Transverse colon (tissue), 4 donors: ENCODE results near the gene BAIAP2. TPM values are rescaled to one million over a fixed set of nuclear protein-coding genes. Genes with fewer than 3 reads are reported as not detected.

Experiments used
- DNase-seq: peaks from one replicate; pipeline ENCODE4 v3.0.0-alpha.2; 2019
- H3K27ac ChIP-seq, 4 donors: fragments of 200-600 bp; sonication (generic); 2 replicates each; pipeline ENCODE4 v1.5.1; 2016 to 2018; ENCODE audit warnings: inconsistent platforms in 4 of 4
- H3K27me3 ChIP-seq: fragments of 200-600 bp; sonication (generic); 2 replicates; pipeline ENCODE4 v1.5.1; 2017; ENCODE audit warnings: inconsistent platforms
- H3K36me3 ChIP-seq, 4 donors: fragments of 200-600 bp; sonication (generic); 2 replicates each; pipeline ENCODE4 v1.5.1; 2017 to 2019; ENCODE audit warnings: inconsistent platforms in 4 of 4
- H3K4me1 ChIP-seq, 4 donors: fragments of 200-600 bp; sonication (generic); 2 replicates each; pipeline ENCODE4 v1.5.1; 2017 to 2020; ENCODE audit warnings: inconsistent platforms in 4 of 4
- H3K4me3 ChIP-seq, 4 donors: fragments of 200-600 bp; sonication (generic); 1 replicate in 1 of 4; 2 replicates in 3 of 4; pipeline versions ENCODE4 v1.5.1 to v1.6.1; 2017 to 2019; ENCODE audit warnings: inconsistent platforms in 4 of 4
- H3K9me3 ChIP-seq, 2 donors: fragments of 200-600 bp; sonication (generic); 2 replicates each; pipeline ENCODE4 v1.5.1; 2017 to 2019; ENCODE audit warnings: inconsistent platforms in 2 of 2
- EP300 ChIP-seq: sonication (generic); formaldehyde crosslinking; IDR thresholded peaks from one replicate; pipeline ENCODE4 v1.6.1; 2017; ENCODE audit warnings: antibody characterized with exemption, low read depth
- POLR2A ChIP-seq: fragments of 450-650 bp; IDR thresholded peaks from one replicate; pipeline ENCODE4 v1.6.1; 2016; ENCODE audit warnings: antibody characterized with exemption, mild to moderate bottlenecking, moderate library complexity
- POLR2AphosphoS5 ChIP-seq, 3 donors: sonication (generic); formaldehyde crosslinking; IDR thresholded peaks; one replicate each; pipeline ENCODE4 v1.6.1; 2016; ENCODE audit warnings: antibody characterized with exemption in 3 of 3
- WGBS, 2 donors: methylation state at CpG; one replicate each; pipeline ENCODE4 v1.1.5; 2018; ENCODE audit warnings: low coverage in 1 of 2; 5-methylcytosine and 5-hydroxymethylcytosine counted together
- in situ Hi-C, 4 donors: fragments of 200-750 bp; cut with MboI; loops; one replicate each; pipeline versions ENCODE4 v1.15.0 to v1.15.1; 2017; ENCODE audit warnings: low sequenced_read_pairs in 3 of 4, low pct_ligation_motif_present in 1 of 4, low pct_unique_long_range_greater_than_20kb in 1 of 4
- intact Hi-C: fragments of 100-400 bp; cut with DNase I; formaldehyde crosslinking; loops from one replicate; pipeline ENCODE4 v1.15.1; 2023; ENCODE audit warnings: low total_unique reads
- total RNA-seq, 4 donors: library from RNA; depleted of rRNA; stranded (reverse); fragments of >200 nt; gene quantifications; one replicate each; pipeline ENCODE4 v1.1.0, GENCODE V29; 2016
- TF ChIP-seq, protein P1 (sequence below), 5 experiments: fragments of 200-600 bp in 3 of 5; fragments of 450-650 bp in 2 of 5; sonication (generic) in 3 of 5; IDR thresholded peaks; 1 replicate in 2 of 5; 2 replicates in 3 of 5; pipeline ENCODE4 v1.5.1; 2016 to 2017; ENCODE audit warnings: antibody characterized with exemption in 5 of 5, inconsistent platforms in 3 of 5, mild to moderate bottlenecking in 2 of 5, moderate library complexity in 1 of 5

Gene BAIAP2
- total RNA-seq, 4 donors from 2014 or later = 11.7 to 62.1 (median 39.6) TPM

DNA sequence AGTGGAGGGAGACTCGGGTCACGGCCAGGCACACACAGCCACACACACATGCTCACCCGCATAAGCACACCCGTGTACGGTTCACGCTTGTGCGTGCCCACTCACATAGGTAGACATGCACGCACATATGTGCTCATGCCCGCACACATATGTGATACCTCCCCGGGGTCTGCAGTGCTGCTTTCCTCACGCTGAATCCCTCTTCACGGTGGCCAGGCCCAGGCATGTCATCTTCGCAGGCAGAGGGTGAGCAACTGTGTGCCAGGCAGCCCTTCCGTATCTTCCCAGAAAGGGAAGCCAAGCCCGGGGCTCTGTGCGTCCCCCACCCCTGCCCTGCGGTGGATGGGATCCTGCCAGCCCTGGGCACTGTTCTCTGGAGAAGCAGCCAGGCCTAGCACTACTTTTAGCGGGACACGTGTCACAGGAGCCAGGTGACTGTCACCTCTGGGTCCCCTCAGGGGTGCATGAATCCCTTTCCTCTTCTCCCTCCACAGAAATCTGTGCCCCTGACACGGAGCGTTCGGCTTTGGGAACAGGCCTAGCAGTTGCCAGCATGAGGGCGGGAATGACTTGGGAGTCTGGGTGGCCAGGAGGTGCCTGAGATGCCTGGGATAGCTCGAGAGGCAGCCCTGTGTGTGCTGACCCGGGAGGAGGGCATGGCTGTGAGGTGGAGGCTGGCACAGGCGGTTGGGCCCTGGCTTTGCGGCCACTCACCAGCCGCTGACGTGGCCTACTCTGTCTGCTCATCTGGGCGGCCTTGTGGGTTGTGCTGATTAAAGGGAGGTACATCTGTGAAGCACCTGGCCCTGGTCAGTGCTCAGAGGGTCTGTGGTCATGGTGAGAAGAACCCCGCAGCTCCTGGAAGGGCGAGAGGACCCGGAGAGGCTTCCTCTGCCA, 47.5 kb downstream of the BAIAP2 start:
- TF ChIP-seq POLR2A (no peak), POLR2AphosphoS5 (IDR thresholded peaks at IDR 0.05) (no peak), EP300 (no peak)
- TF ChIP-seq, protein P1, sequence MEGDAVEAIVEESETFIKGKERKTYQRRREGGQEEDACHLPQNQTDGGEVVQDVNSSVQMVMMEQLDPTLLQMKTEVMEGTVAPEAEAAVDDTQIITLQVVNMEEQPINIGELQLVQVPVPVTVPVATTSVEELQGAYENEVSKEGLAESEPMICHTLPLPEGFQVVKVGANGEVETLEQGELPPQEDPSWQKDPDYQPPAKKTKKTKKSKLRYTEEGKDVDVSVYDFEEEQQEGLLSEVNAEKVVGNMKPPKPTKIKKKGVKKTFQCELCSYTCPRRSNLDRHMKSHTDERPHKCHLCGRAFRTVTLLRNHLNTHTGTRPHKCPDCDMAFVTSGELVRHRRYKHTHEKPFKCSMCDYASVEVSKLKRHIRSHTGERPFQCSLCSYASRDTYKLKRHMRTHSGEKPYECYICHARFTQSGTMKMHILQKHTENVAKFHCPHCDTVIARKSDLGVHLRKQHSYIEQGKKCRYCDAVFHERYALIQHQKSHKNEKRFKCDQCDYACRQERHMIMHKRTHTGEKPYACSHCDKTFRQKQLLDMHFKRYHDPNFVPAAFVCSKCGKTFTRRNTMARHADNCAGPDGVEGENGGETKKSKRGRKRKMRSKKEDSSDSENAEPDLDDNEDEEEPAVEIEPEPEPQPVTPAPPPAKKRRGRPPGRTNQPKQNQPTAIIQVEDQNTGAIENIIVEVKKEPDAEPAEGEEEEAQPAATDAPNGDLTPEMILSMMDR (IDR thresholded peaks at IDR 0.05) = no peak
- in situ Hi-C loops (no loop called here), intact Hi-C loops (no loop called here)
- H3K36me3 ChIP-seq = no peaks in the 10 kb centered on the region
- no peaks in the 10 kb centered on the region for H3K27me3 ChIP-seq
- no peaks in the 10 kb centered on the region for H3K9me3 ChIP-seq
- WGBS, 2 donors = 90% methylated on average over 33 of the region's 33 CpGs; no CpG with 5 or more reads in 1 of the 2 donors
- no peak overlapping the region for H3K4me3 ChIP-seq
- peak overlapping the region in 2 of 4 donors; percentile 16 to 17 for H3K27ac ChIP-seq
- DNase-seq = no peak
- H3K4me1 ChIP-seq = peaks cover 0 to 8% (median 6%) of the 10 kb centered on the region in 4 donors

DNA sequence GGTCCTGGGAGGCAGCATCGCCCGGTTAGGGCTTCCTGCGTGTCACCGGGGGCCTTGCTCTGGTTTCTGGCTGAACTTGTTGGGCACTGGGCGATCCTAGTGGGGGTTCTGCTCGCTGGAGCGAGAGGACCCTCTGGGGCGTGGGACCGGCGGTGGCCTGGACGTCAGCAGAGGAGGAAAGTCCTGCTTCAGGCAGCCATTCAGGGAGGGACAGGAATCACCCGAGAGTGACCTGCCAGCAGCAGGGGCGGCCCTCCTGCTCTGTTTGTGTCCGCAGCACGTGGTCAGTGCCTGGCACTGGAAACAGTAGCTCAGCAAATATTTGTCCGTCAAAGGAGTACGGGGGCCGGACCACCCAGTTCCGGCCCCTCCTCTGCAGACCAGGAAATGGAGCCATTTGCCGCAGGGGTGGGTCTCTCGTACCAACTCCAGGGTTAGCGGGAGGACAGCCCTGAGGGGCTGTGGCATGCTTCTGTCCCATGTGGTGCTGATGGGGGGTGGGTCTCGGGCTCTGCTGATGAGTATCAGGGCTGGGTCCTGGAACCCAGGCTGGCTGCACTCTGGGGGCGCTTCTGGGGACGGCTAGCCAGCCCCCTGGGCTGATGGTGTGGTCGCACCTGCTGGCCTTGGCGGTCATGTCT, 48.3 kb downstream of the BAIAP2 start:
- no peak for DNase-seq
- intact Hi-C loops = no loop called here
- Histone ChIP-seq H3K36me3 (no peaks in the 10 kb centered on the region), H3K4me3 (no peak overlapping the region), H3K9me3 (no peaks in the 10 kb centered on the region), H3K4me1 (peaks cover 0 to 11% (median 7%) of the 10 kb centered on the region in 4 donors), H3K27me3 (no peaks in the 10 kb centered on the region), H3K27ac (peak overlapping the region in 2 of 4 donors; percentile 16 to 17)
- TF ChIP-seq POLR2A (no peak), EP300 (no peak), POLR2AphosphoS5 (IDR thresholded peaks at IDR 0.05) (no peak)
- TF ChIP-seq, protein P1 (IDR thresholded peaks at IDR 0.05) = no peak
- in situ Hi-C loops = no loop called here
- 81 to 93% methylated on average over 3 to 22 of the region's 27 CpGs for WGBS, 2 donors

DNA sequence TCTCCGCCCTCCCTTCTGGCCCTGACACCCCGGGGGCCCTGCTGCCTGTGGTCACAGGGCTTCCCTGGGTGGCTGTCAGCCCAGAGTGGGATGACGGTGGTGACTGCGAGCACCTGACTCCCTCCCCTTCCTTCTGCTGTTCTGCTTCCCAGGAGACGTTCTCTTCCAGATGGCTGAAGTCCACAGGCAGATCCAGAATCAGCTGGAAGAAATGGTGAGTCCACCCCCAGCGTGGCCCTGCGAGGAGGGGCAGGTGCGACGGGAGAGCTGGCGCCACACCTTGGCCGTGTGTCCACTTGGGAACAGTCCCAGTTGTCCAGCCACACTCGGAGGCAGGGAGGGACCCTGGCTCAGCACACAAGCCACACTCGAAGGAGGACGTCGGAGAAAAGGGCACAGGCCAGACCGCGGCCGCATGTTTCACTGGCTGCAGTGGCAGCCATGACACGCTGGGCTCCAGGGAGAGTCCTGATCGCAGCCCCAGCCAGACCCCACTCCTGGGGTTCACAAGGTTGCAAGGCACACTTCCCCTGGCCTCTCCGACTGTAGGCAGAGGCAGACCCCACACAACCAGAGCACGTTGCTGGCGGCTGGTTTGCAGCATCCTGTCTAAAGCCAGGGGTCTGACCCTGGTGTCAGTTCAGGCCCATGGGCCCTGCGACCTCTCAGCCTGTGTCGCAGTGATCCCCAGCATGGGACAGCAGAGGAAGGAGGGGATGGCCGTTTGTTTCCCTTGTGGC, 49.9 kb downstream of the BAIAP2 start:
- DNase-seq = no peak
- Histone ChIP-seq H3K4me3 (no peak overlapping the region), H3K4me1 (peaks cover 0 to 13% (median 7%) of the 10 kb centered on the region in 4 donors), H3K9me3 (no peaks in the 10 kb centered on the region), H3K36me3 (no peaks in the 10 kb centered on the region), H3K27ac (no peak overlapping the region), H3K27me3 (no peaks in the 10 kb centered on the region)
- TF ChIP-seq POLR2A (no peak), EP300 (no peak), POLR2AphosphoS5 (IDR thresholded peaks at IDR 0.05) (no peak)
- TF ChIP-seq, protein P1 (IDR thresholded peaks at IDR 0.05) = no peak
- intact Hi-C loops (no loop called here), in situ Hi-C loops (no loop called here)
- 76% methylated on average over 22 of the region's 26 CpGs; no CpG with 5 or more reads in 1 of the 2 donors for WGBS, 2 donors

DNA sequence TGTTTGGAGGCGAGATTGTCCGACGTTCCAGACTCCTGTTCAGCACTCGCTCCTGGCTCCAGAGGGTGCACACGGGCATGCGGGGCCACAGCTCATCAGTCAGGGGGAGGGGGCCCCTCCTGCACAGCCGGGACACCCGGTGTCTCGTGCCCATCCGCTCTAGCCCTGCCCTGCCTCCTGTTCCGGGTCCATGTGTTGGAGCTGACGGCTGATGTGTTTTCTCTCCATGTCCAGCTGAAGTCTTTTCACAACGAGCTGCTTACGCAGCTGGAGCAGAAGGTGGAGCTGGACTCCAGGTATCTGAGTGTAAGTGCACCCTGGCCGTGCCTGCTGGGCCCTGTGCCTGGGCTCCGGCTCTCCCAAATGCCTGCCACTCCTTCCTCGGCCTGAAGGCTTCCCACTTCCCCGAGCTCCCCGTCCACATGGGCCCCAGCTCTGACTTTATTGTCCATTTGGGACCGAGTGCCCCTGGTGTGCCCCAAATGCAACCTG, 50.5 kb downstream of the BAIAP2 start:
- Histone ChIP-seq H3K27ac (no peak overlapping the region), H3K36me3 (no peaks in the 10 kb centered on the region), H3K27me3 (no peaks in the 10 kb centered on the region), H3K4me1 (peaks cover 0 to 19% (median 11%) of the 10 kb centered on the region in 4 donors), H3K4me3 (no peak overlapping the region), H3K9me3 (no peaks in the 10 kb centered on the region)
- in situ Hi-C loops (no loop called here), intact Hi-C loops (no loop called here)
- TF ChIP-seq POLR2AphosphoS5 (IDR thresholded peaks at IDR 0.05) = no peak
- WGBS, 2 donors = 78% methylated on average over 20 of the region's 20 CpGs; no CpG with 5 or more reads in 1 of the 2 donors
- DNase-seq = no peak
